A549 (cell line): ENCODE data around the gene WDR49. TPM values are rescaled to one million over a fixed set of nuclear protein-coding genes. Genes with fewer than 3 reads are reported as not detected.

ENCODE experiments used
- ATAC-seq, 2 experiments: fragments of 200-7000 bp in 1 of 2; fragments of >200 bp in 1 of 2; cut with Nextera tagmentation in 1 of 2; cut with Tn5 transposase in 1 of 2; 3 replicates each; pipeline versions ENCODE4 v1.8.0 to v1.9.1; 2018 to 2020; ENCODE audit warnings: mild to moderate bottlenecking in 1 of 2, moderate library complexity in 1 of 2
- CTCF ChIA-PET: fragments of 300-600 bp; sonication (Branson Sonifier 250); formaldehyde crosslinking; extraction: SDS; loops from one replicate; lab custom pipeline; 2021; ENCODE audit warnings: antibody characterized with exemption, inconsistent platforms; lab: Yijun Ruan, JAX
- POLR2A ChIA-PET: fragments of 350-600 bp; formaldehyde crosslinking; extraction: SDS; loops from one replicate; lab custom pipeline; 2021; ENCODE audit warnings: antibody characterized with exemption, inconsistent platforms; lab: Yijun Ruan, JAX
- DNase-seq, 2 experiments: peaks; one replicate each; pipeline versions ENCODE4 v3.0.0 to v3.0.0-alpha.2; 2011 to 2016; ENCODE audit warnings: low read depth in 1 of 2, low spot score in 1 of 2
- FAIRE-seq: peaks from 2 replicates; lab custom pipeline; 2011; peaks lifted over from hg19 to GRCh38; lab: Jason Lieb, UNC
- H3K27ac ChIP-seq, 2 experiments: fragments of >200 bp; sonication (Bioruptor Twin); formaldehyde crosslinking; 3 replicates each; pipeline ENCODE4 v1.5.1; 2016 to 2017
- H3K4me1 ChIP-seq: fragments of >200 bp; sonication (Bioruptor Twin); formaldehyde crosslinking; 3 replicates; pipeline ENCODE4 v1.6.1; 2016
- H3K4me2 ChIP-seq: fragments of >200 bp; sonication (Bioruptor Twin); formaldehyde crosslinking; 3 replicates; pipeline ENCODE4 v1.6.1; 2016
- H3K4me3 ChIP-seq: fragments of >200 bp; sonication (Bioruptor Twin); formaldehyde crosslinking; 3 replicates; pipeline ENCODE4 v1.5.1; 2016
- H3K9me3 ChIP-seq: fragments of >200 bp; sonication (Bioruptor Twin); formaldehyde crosslinking; 3 replicates; pipeline ENCODE4 v1.6.1; 2016
- BHLHE40 ChIP-seq: IDR thresholded peaks from 2 replicates; pipeline ENCODE4 v1.6.1; 2012; ENCODE audit warnings: low read depth, low read length, inconsistent platforms
- CBX2 ChIP-seq: fragments of 200-600 bp; sonication (generic); IDR thresholded peaks from 2 replicates; pipeline ENCODE4 v1.6.1; 2016; ENCODE audit warnings: low read depth, mild to moderate bottlenecking, borderline replicate concordance
- EP300 ChIP-seq, 2 experiments: fragments of >200 bp; sonication (Bioruptor Twin); formaldehyde crosslinking; IDR thresholded peaks; 2 replicates in 1 of 2; 3 replicates in 1 of 2; pipeline ENCODE4 v1.6.1; 2016 to 2017
- FOSB ChIP-seq: fragments of 250-450 bp; sonication (Bioruptor Pico); IDR thresholded peaks from 2 replicates; pipeline ENCODE4 v1.5.0; 2020; ENCODE audit warnings: mild to moderate bottlenecking, moderate library complexity
- FOSL2 ChIP-seq, 2 experiments: fragments of 450-650 bp in 1 of 2; fragments of >200 bp in 1 of 2; sonication (Bioruptor Twin) in 1 of 2; formaldehyde crosslinking; IDR thresholded peaks; 2 replicates each; pipeline versions ENCODE4 v1.5.0 to v1.6.1; 2016 to 2020; ENCODE audit warnings: mild to moderate bottlenecking in 1 of 2, moderate library complexity in 1 of 2
- FOXS1 ChIP-seq: fragments of 250-450 bp; sonication (Bioruptor Pico); IDR thresholded peaks from 2 replicates; pipeline ENCODE4 v1.5.0; 2020; ENCODE audit warnings: mild to moderate bottlenecking, moderate library complexity
- HOXB13 ChIP-seq: fragments of 250-450 bp; sonication (Bioruptor Pico); IDR thresholded peaks from 2 replicates; pipeline ENCODE4 v1.5.0; 2020; ENCODE audit warnings: low read depth, mild to moderate bottlenecking, moderate library complexity
- JUN ChIP-seq, 2 experiments: fragments of >200 bp; sonication (Bioruptor Twin); formaldehyde crosslinking; IDR thresholded peaks; 2 replicates in 1 of 2; 3 replicates in 1 of 2; pipeline ENCODE4 v1.6.1; 2016 to 2017
- KDM1A ChIP-seq: fragments of 200-600 bp; sonication (generic); IDR thresholded peaks from 2 replicates; pipeline ENCODE4 v1.6.1; 2016; ENCODE audit warnings: low read depth, mild to moderate bottlenecking
- MYC ChIP-seq: IDR thresholded peaks from 2 replicates; pipeline ENCODE4 v1.6.1; 2012; ENCODE audit warnings: mild to moderate bottlenecking, inconsistent platforms, low read length, improper control_type of control experiment, borderline replicate concordance
- NPAS2 ChIP-seq: fragments of 250-450 bp; sonication (Bioruptor Pico); IDR thresholded peaks from 2 replicates; pipeline ENCODE4 v1.8.0; 2022; ENCODE audit warnings: mild to moderate bottlenecking, moderate library complexity, borderline replicate concordance
- PHF8 ChIP-seq: fragments of 200-600 bp; sonication (generic); IDR thresholded peaks from 2 replicates; pipeline ENCODE4 v1.6.1; 2016; ENCODE audit warnings: low read depth, mild to moderate bottlenecking, antibody characterized with exemption, moderate library complexity, borderline replicate concordance
- POLR2AphosphoS2 ChIP-seq: conservative IDR thresholded peaks from 2 replicates; pipeline ENCODE4 v1.6.1; 2012; ENCODE audit warnings: low read length, improper control_type of control experiment, inconsistent platforms
- RARB ChIP-seq: fragments of 250-450 bp; sonication (Bioruptor Pico); IDR thresholded peaks from 2 replicates; pipeline ENCODE4 v1.8.0; 2021; ENCODE audit warnings: mild to moderate bottlenecking, moderate library complexity
- RNF2 ChIP-seq: fragments of 200-600 bp; sonication (generic); IDR thresholded peaks from 2 replicates; pipeline ENCODE4 v1.6.1; 2016; ENCODE audit warnings: low read depth, mild to moderate bottlenecking, antibody characterized with exemption, moderate library complexity, borderline replicate concordance
- SMC3 ChIP-seq: fragments of >200 bp; sonication (Bioruptor Twin); formaldehyde crosslinking; IDR thresholded peaks from 3 replicates; pipeline ENCODE4 v1.6.1; 2018; ENCODE audit warnings: inconsistent platforms
- SREBF2 ChIP-seq: fragments of 450-650 bp; IDR thresholded peaks from 2 replicates; pipeline ENCODE4 v1.6.1; 2014; ENCODE audit warnings: mild to moderate bottlenecking, moderate library complexity
- WGBS: methylation state at CpG from one replicate; pipeline ENCODE4 v1.1.6; 2017; ENCODE audit errors: missing lambda C conversion rate; 5-methylcytosine and 5-hydroxymethylcytosine counted together
- polyA plus RNA-seq, 4 experiments: library from polyadenylated mRNA; depleted of rRNA in 3 of 4; stranded (reverse); fragments of >200 nt; fragmentation: RNase III in 1 of 4; extraction: RNeasy Plus Mini Kit Qiagen cat#74134 plus additional on column Dnase treatment in 1 of 4; gene quantifications; 2 replicates in 3 of 4; 3 replicates in 1 of 4; pipeline ENCODE4 v1.2.3, GENCODE V29; 2011 to 2017
- TF ChIP-seq, protein P1 (sequence below): fragments of 250-450 bp; sonication (Bioruptor Pico); IDR thresholded peaks from 2 replicates; pipeline ENCODE4 v1.5.0; 2020; ENCODE audit warnings: low read depth, mild to moderate bottlenecking, moderate library complexity
- TF ChIP-seq, protein P2 (sequence below): fragments of >200 bp; sonication (Bioruptor Twin); formaldehyde crosslinking; IDR thresholded peaks from 3 replicates; pipeline ENCODE4 v1.5.1; 2016
- TF ChIP-seq, protein P3 (sequence below): fragments of 250-450 bp; sonication (Bioruptor Pico); IDR thresholded peaks from 2 replicates; pipeline ENCODE4 v1.5.0; 2021; ENCODE audit warnings: mild to moderate bottlenecking, moderate library complexity, borderline replicate concordance
- TF ChIP-seq, protein P4 (sequence below): fragments of >200 bp; sonication (Bioruptor Twin); formaldehyde crosslinking; IDR thresholded peaks from 3 replicates; pipeline ENCODE4 v1.6.1; 2016
- TF ChIP-seq, protein P5 (sequence below): fragments of 450-650 bp; IDR thresholded peaks from 2 replicates; pipeline ENCODE4 v1.6.1; 2014; ENCODE audit warnings: antibody characterized with exemption
- TF ChIP-seq, protein P6 (sequence below): IDR thresholded peaks from 2 replicates; pipeline ENCODE4 v1.6.1; 2012; ENCODE audit warnings: low read depth, borderline replicate concordance
- TF ChIP-seq, protein P7 (sequence below): fragments of >200 bp; sonication (Bioruptor Twin); formaldehyde crosslinking; IDR thresholded peaks from 2 replicates; pipeline ENCODE4 v1.6.1; 2016

WDR49 gene
- polyA plus RNA-seq, 2 of the 4 experiments (the other 2 are of a cell fraction): not detected

DNA sequence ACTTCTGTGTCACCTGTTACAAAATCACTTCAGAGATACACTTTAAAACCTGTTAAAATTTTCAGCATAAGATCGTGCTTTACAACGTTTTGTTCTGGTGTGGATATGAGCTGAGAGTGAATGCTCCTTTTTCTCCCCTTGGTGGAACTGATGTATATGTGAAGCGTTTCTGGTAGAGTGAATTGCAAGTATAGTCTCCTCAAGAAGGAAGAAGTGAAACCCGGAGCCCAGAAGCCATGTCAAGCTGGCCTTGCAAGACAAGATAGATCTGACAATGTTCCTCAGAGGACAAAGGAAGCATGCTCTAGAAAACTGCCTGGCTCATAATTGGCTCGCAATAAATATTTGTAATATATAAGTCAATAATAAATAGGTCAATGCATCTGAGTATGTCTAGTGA, 203.5 kb downstream of the WDR49 start:
- 17% methylated on average over 5 of the region's 5 CpGs for WGBS
- Histone ChIP-seq H3K27ac (no peak overlapping the region), H3K9me3 (no peaks in the 10 kb centered on the region), H3K4me2 (no peak overlapping the region), H3K4me3 (no peak overlapping the region), H3K4me1 (no peaks in the 10 kb centered on the region)
- POLR2A ChIA-PET: no interaction called here
- CTCF ChIA-PET: no interaction called here
- no peak for TF ChIP-seq FOSL2 (IDR thresholded peaks at IDR 0.05)
- TF ChIP-seq FOSL2 (CRISPR knock-in tag; IDR thresholded peaks at IDR 0.05): no peak
- TF ChIP-seq, protein P1, sequence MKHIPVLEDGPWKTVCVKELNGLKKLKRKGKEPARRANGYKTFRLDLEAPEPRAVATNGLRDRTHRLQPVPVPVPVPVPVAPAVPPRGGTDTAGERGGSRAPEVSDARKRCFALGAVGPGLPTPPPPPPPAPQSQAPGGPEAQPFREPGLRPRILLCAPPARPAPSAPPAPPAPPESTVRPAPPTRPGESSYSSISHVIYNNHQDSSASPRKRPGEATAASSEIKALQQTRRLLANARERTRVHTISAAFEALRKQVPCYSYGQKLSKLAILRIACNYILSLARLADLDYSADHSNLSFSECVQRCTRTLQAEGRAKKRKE (CRISPR knock-in tag): no peak
- no peak for TF ChIP-seq FOSB
- TF ChIP-seq, protein P2, sequence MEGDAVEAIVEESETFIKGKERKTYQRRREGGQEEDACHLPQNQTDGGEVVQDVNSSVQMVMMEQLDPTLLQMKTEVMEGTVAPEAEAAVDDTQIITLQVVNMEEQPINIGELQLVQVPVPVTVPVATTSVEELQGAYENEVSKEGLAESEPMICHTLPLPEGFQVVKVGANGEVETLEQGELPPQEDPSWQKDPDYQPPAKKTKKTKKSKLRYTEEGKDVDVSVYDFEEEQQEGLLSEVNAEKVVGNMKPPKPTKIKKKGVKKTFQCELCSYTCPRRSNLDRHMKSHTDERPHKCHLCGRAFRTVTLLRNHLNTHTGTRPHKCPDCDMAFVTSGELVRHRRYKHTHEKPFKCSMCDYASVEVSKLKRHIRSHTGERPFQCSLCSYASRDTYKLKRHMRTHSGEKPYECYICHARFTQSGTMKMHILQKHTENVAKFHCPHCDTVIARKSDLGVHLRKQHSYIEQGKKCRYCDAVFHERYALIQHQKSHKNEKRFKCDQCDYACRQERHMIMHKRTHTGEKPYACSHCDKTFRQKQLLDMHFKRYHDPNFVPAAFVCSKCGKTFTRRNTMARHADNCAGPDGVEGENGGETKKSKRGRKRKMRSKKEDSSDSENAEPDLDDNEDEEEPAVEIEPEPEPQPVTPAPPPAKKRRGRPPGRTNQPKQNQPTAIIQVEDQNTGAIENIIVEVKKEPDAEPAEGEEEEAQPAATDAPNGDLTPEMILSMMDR: no peak
- TF ChIP-seq RNF2: no peak
- TF ChIP-seq NPAS2 (CRISPR knock-in tag): no peak
- no peak for TF ChIP-seq SMC3
- no peak for TF ChIP-seq RARB (CRISPR knock-in tag)
- no peak for TF ChIP-seq BHLHE40
- no peak for TF ChIP-seq KDM1A
- FAIRE-seq (no peak), DNase-seq (no peak), ATAC-seq (no peak)

DNA sequence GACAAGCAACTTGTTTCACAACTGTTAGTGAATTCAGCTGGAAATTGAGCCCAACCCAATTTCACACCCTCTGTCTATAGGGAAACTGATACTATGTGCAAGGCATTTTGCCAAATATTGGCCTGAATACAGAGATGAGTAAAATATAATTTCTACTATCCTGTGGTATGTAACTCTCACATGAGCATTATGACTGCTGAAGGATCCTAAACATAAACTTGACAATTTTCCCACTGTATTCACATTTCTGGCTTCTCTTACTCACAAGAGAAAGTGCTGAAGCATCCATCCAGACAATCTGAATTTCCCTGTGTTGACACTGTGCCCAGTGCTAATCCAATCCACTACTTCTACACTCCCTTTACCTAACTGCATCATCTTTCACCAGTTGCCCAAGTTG, 208.3 kb downstream of the WDR49 start:
- POLR2A ChIA-PET: no interaction called here
- Histone ChIP-seq H3K4me3 (no peak overlapping the region), H3K27ac (no peak overlapping the region), H3K4me1 (no peaks in the 10 kb centered on the region), H3K4me2 (no peak overlapping the region), H3K9me3 (no peaks in the 10 kb centered on the region)
- TF ChIP-seq, protein P3, sequence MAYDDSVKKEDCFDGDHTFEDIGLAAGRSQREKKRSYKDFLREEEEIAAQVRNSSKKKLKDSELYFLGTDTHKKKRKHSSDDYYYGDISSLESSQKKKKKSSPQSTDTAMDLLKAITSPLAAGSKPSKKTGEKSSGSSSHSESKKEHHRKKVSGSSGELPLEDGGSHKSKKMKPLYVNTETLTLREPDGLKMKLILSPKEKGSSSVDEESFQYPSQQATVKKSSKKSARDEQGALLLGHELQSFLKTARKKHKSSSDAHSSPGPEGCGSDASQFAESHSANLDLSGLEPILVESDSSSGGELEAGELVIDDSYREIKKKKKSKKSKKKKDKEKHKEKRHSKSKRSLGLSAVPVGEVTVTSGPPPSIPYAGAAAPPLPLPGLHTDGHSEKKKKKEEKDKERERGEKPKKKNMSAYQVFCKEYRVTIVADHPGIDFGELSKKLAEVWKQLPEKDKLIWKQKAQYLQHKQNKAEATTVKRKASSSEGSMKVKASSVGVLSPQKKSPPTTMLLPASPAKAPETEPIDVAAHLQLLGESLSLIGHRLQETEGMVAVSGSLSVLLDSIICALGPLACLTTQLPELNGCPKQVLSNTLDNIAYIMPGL (CRISPR knock-in tag): no peak
- no peak for TF ChIP-seq POLR2AphosphoS2
- TF ChIP-seq, protein P4, sequence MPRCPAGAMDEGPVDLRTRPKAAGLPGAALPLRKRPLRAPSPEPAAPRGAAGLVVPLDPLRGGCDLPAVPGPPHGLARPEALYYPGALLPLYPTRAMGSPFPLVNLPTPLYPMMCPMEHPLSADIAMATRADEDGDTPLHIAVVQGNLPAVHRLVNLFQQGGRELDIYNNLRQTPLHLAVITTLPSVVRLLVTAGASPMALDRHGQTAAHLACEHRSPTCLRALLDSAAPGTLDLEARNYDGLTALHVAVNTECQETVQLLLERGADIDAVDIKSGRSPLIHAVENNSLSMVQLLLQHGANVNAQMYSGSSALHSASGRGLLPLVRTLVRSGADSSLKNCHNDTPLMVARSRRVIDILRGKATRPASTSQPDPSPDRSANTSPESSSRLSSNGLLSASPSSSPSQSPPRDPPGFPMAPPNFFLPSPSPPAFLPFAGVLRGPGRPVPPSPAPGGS: no peak
- no peak for TF ChIP-seq FOXS1
- no peak for TF ChIP-seq SREBF2
- TF ChIP-seq EP300 (IDR thresholded peaks at IDR 0.05): no peak
- TF ChIP-seq, protein P5, sequence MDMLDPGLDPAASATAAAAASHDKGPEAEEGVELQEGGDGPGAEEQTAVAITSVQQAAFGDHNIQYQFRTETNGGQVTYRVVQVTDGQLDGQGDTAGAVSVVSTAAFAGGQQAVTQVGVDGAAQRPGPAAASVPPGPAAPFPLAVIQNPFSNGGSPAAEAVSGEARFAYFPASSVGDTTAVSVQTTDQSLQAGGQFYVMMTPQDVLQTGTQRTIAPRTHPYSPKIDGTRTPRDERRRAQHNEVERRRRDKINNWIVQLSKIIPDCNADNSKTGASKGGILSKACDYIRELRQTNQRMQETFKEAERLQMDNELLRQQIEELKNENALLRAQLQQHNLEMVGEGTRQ: no peak
- TF ChIP-seq JUN (IDR thresholded peaks at IDR 0.05): no peak
- TF ChIP-seq MYC: no peak
- no peak for TF ChIP-seq RNF2
- TF ChIP-seq, protein P6, sequence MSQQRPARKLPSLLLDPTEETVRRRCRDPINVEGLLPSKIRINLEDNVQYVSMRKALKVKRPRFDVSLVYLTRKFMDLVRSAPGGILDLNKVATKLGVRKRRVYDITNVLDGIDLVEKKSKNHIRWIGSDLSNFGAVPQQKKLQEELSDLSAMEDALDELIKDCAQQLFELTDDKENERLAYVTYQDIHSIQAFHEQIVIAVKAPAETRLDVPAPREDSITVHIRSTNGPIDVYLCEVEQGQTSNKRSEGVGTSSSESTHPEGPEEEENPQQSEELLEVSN: no peak
- TF ChIP-seq, protein P7, sequence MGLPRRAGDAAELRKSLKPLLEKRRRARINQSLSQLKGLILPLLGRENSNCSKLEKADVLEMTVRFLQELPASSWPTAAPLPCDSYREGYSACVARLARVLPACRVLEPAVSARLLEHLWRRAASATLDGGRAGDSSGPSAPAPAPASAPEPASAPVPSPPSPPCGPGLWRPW: no peak
- no peak for TF ChIP-seq HOXB13
- TF ChIP-seq KDM1A: no peak
- TF ChIP-seq FOSL2 (IDR thresholded peaks at IDR 0.05): no peak
- TF ChIP-seq FOSL2 (CRISPR knock-in tag; IDR thresholded peaks at IDR 0.05): no peak
- TF ChIP-seq CBX2: no peak
- no peak for TF ChIP-seq PHF8
- ATAC-seq: no peak
- CTCF ChIA-PET: no interaction called here
- DNase-seq: no peak
- no peak for FAIRE-seq
